C4-2B (cell line): ENCODE data around the gene KIAA0040.

Experiments used
- ZFX ChIP-seq: fragments of 450-650 bp; IDR thresholded peaks from 2 replicates; pipeline ENCODE4 v1.6.1; 2017
- TF ChIP-seq, protein P1 (sequence below): fragments of 450-650 bp; conservative IDR thresholded peaks from 2 replicates; pipeline ENCODE4 v1.5.1; 2017; ENCODE audit warnings: mild to moderate bottlenecking

DNA sequence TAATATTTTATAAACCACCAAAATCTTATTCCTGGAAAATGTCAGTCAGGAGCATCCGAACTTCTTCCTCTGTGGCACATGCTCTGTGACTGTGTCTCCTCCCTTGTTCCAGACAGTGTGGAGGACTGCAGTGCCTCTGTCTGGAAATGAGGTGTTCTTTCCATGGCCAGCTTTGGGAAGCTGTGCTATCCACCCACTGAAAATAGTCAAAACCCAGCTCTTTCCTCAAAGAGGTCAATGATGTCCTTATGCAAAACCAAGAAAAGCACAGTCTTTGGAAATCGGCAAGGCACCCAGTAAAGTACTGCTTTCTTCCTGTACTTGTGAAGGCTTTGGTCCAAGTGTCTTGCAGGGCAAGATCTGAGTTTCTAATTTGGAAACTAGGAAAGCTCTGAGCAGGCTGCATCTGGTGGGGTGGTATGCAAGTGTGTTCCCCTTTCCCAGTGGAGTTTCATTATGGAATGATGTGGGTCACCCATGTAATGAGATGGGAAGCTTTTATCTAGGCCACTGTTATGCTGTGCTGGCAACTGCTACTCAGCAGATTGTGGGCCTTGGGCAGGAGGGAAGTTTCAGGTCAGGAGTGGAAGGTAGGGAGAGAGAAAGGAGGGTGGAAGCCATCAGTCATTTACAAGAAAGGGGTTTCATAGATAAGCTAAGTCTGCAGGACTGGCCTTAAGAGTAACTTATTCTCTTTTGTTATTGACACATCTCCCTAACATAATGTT is 6.0 kb downstream of the KIAA0040 start:
- TF ChIP-seq, protein P1, sequence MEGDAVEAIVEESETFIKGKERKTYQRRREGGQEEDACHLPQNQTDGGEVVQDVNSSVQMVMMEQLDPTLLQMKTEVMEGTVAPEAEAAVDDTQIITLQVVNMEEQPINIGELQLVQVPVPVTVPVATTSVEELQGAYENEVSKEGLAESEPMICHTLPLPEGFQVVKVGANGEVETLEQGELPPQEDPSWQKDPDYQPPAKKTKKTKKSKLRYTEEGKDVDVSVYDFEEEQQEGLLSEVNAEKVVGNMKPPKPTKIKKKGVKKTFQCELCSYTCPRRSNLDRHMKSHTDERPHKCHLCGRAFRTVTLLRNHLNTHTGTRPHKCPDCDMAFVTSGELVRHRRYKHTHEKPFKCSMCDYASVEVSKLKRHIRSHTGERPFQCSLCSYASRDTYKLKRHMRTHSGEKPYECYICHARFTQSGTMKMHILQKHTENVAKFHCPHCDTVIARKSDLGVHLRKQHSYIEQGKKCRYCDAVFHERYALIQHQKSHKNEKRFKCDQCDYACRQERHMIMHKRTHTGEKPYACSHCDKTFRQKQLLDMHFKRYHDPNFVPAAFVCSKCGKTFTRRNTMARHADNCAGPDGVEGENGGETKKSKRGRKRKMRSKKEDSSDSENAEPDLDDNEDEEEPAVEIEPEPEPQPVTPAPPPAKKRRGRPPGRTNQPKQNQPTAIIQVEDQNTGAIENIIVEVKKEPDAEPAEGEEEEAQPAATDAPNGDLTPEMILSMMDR, result no peak
- TF ChIP-seq ZFX, result no peak
